ENCODE data around the gene ARPC1A. TPM values are rescaled to one million over a fixed set of nuclear protein-coding genes. Genes with fewer than 3 reads are reported as not detected.
A peak's percentile ranks its signal among the peaks of the same experiment; 100 is the strongest.
"Not testable (repeated sequence)": the region's sequence is repeated elsewhere in the genome, so short reads cannot be mapped to it uniquely, and the experiment has no call there.

The ARPC1A gene
- total RNA-seq, 1 donor from 2014 or later = 140 TPM

- Mint-ChIP-seq H3K27ac (no peak overlapping the region), H3K9me3 (ENCODE audit: low read depth) (no peaks in the 10 kb centered on the region), H3K4me1 (ENCODE audit: low read depth) (no peaks in the 10 kb centered on the region), H3K27me3 (no peaks in the 10 kb centered on the region), H3K4me3 (ENCODE audit: low read depth) (no peak overlapping the region), H3K36me3 (ENCODE audit: insufficient read depth) (peaks cover 23% of the 10 kb centered on the region)
- TF ChIP-seq, protein P1, sequence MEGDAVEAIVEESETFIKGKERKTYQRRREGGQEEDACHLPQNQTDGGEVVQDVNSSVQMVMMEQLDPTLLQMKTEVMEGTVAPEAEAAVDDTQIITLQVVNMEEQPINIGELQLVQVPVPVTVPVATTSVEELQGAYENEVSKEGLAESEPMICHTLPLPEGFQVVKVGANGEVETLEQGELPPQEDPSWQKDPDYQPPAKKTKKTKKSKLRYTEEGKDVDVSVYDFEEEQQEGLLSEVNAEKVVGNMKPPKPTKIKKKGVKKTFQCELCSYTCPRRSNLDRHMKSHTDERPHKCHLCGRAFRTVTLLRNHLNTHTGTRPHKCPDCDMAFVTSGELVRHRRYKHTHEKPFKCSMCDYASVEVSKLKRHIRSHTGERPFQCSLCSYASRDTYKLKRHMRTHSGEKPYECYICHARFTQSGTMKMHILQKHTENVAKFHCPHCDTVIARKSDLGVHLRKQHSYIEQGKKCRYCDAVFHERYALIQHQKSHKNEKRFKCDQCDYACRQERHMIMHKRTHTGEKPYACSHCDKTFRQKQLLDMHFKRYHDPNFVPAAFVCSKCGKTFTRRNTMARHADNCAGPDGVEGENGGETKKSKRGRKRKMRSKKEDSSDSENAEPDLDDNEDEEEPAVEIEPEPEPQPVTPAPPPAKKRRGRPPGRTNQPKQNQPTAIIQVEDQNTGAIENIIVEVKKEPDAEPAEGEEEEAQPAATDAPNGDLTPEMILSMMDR (IDR thresholded peaks at IDR 0.05; ENCODE audit: unreplicated experiment) = no peak
- no peak for DNase-seq (ENCODE audit: low spot score, unreplicated experiment)
Measured at GRCh38 chr7:99340659-99341058, 15.0 kb downstream of the ARPC1A start.

- no peaks in the 10 kb centered on the region for H3K27me3 Mint-ChIP-seq
- no peak for DNase-seq (ENCODE audit: low spot score, unreplicated experiment)
- peaks cover 25% of the 10 kb centered on the region for H3K36me3 Mint-ChIP-seq (ENCODE audit: insufficient read depth)
- no peaks in the 10 kb centered on the region for H3K4me1 Mint-ChIP-seq (ENCODE audit: low read depth)
- TF ChIP-seq, protein P1 (IDR thresholded peaks at IDR 0.05; ENCODE audit: unreplicated experiment) = no peak
- H3K27ac Mint-ChIP-seq = peak overlapping the region; percentile 30
- H3K9me3 Mint-ChIP-seq (ENCODE audit: low read depth) = no peaks in the 10 kb centered on the region
- no peak overlapping the region for H3K4me3 Mint-ChIP-seq (ENCODE audit: low read depth)
Measured at GRCh38 chr7:99344061-99344647, 18.5 kb downstream of the ARPC1A start.

GRCh38 chr7:99350641-99351040, 24.9 kb downstream of the ARPC1A start:
- H3K27ac Mint-ChIP-seq; H3K27me3 Mint-ChIP-seq; H3K9me3 Mint-ChIP-seq (ENCODE audit: low read depth): not testable (repeated sequence)

GRCh38 chr7:99352247-99352646, 26.5 kb downstream of the ARPC1A start:
- Mint-ChIP-seq H3K9me3 (ENCODE audit: low read depth) (no peaks in the 10 kb centered on the region), H3K4me3 (ENCODE audit: low read depth) (no peak overlapping the region), H3K27me3 (no peaks in the 10 kb centered on the region), H3K27ac (no peak overlapping the region), H3K4me1 (ENCODE audit: low read depth) (no peaks in the 10 kb centered on the region), H3K36me3 (ENCODE audit: insufficient read depth) (peaks cover 26% of the 10 kb centered on the region)
- DNase-seq (ENCODE audit: low spot score, unreplicated experiment) = no peak
- TF ChIP-seq, protein P1 (IDR thresholded peaks at IDR 0.05; ENCODE audit: unreplicated experiment) = no peak

More at GRCh38 chr7:99350641-99351040, 24.9 kb downstream of the ARPC1A start:
- peaks cover 23% of the 10 kb centered on the region for H3K36me3 Mint-ChIP-seq (ENCODE audit: insufficient read depth)
- H3K4me1 Mint-ChIP-seq (ENCODE audit: low read depth); DNase-seq (ENCODE audit: low spot score, unreplicated experiment); H3K4me3 Mint-ChIP-seq (ENCODE audit: low read depth): not testable (repeated sequence)

DNA sequence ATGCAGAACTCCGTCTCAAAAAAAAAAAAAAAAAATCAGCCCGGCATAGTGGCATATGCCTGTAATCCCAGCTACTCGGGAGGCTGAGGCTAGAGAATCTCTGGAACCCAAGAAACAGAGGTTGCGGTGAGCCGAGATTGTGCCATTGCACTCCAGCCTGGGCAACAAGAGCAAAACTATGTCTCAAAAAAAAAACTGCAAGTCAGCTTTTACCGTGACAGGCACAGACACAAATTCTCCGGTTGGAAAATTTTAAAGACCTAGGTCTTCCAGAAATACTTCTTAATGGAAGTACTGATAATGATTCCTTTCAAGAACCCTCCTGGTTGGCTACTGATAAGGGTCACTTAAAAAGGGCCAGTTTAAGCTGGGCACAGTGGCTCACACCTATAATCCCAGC, 29.4 kb downstream of the ARPC1A start:
- no peak overlapping the region for H3K27ac Mint-ChIP-seq
- H3K9me3 Mint-ChIP-seq (ENCODE audit: low read depth) = no peaks in the 10 kb centered on the region
- no peak overlapping the region for H3K4me3 Mint-ChIP-seq (ENCODE audit: low read depth)
- no peaks in the 10 kb centered on the region for H3K4me1 Mint-ChIP-seq (ENCODE audit: low read depth)
- H3K27me3 Mint-ChIP-seq = no peaks in the 10 kb centered on the region
- no peak for DNase-seq (ENCODE audit: low spot score, unreplicated experiment)
- H3K36me3 Mint-ChIP-seq (ENCODE audit: insufficient read depth) = peaks cover 30% of the 10 kb centered on the region
- TF ChIP-seq, protein P1 (IDR thresholded peaks at IDR 0.05; ENCODE audit: unreplicated experiment) = no peak

Measured in progenitor cell of endocrine pancreas (in vitro differentiated cells).